ENCODE results near the gene ZNF366. TPM values are rescaled to one million over a fixed set of nuclear protein-coding genes. Genes with fewer than 3 reads are reported as not detected.

Gene ZNF366
- polyA plus RNA-seq, 1 donor (not counting 4 experiments of a cell fraction or from before 2014, with no cell fraction given) = not detected

GRCh38 chr5:72486371-72486770 lies 20.8 kb downstream of the ZNF366 start:
- no peaks in the 10 kb centered on the region for H3K9me3 ChIP-seq (ENCODE audit: control insufficient read depth, low read depth, low read length)
- DNase-seq (ENCODE audit: low read depth, low spot score) (no peak), FAIRE-seq (peak; percentile 60)
- H3K4me1 ChIP-seq (ENCODE audit: control insufficient read depth, extremely low read depth, insufficient read depth, low read length) = peaks cover 27% of the 10 kb centered on the region
- H3K4me2 ChIP-seq (ENCODE audit: control insufficient read depth, extremely low read depth, insufficient read depth, low read depth, low read length) = peak overlapping the region; percentile 83
- dilution Hi-C loops (cut with MboI; ENCODE audit: extremely low pct_ligation_motif_present, low sequenced_read_pairs) = no loop called here
- no peaks in the 10 kb centered on the region for H3K79me2 ChIP-seq (ENCODE audit: control insufficient read depth, insufficient read depth, low read length)
- no peak overlapping the region for H3K9ac ChIP-seq (ENCODE audit: control insufficient read depth, extremely low read depth, insufficient read depth, low read length)
- H3K36me3 ChIP-seq (ENCODE audit: control insufficient read depth in 2 of 2, extremely low read depth in 1 of 2, insufficient read depth in 2 of 2, low read length in 2 of 2) = no peaks in the 10 kb centered on the region
- H4K20me1 ChIP-seq (ENCODE audit: control insufficient read depth, extremely low read depth, insufficient read depth, low read length) = no peaks in the 10 kb centered on the region
- H3K4me3 ChIP-seq (ENCODE audit: control insufficient read depth in 2 of 3, extremely low read depth in 1 of 3, insufficient read depth in 2 of 3, low read depth in 1 of 3, low read length in 3 of 3) = no peak overlapping the region
- H3K9me1 ChIP-seq (ENCODE audit: control insufficient read depth, extremely low read depth, insufficient read depth, low read length) = no peaks in the 10 kb centered on the region
- H3K27me3 ChIP-seq (ENCODE audit: control insufficient read depth, extremely low read depth, insufficient read depth, low read length) = no peaks in the 10 kb centered on the region
- no peak overlapping the region for H2AFZ ChIP-seq (ENCODE audit: control insufficient read depth, low read length)
- TF ChIP-seq CTCF (optimal IDR thresholded peaks at IDR 0.05 in 1 of 3, IDR thresholded peaks at IDR 0.05 in 1 of 3, conservative IDR thresholded peaks at IDR 0.05 in 1 of 3; ENCODE audit: extremely low read depth in 1 of 3, insufficient read depth in 2 of 3, low read length in 3 of 3) (no peak), EZH2 (IDR thresholded peaks at IDR 0.05; ENCODE audit: low read length) (no peak)
- peak overlapping the region; percentile 81 for H3K27ac ChIP-seq (ENCODE audit: control insufficient read depth, insufficient read depth, low read length)

- peak; percentile 97 for FAIRE-seq
- dilution Hi-C loops (cut with MboI; ENCODE audit: extremely low pct_ligation_motif_present, low sequenced_read_pairs) = no loop called here
- peak overlapping the region in 2 of 3 experiments; percentile 5 to 18 for H3K4me3 ChIP-seq (ENCODE audit: control insufficient read depth in 2 of 3, extremely low read depth in 1 of 3, insufficient read depth in 2 of 3, low read depth in 1 of 3, low read length in 3 of 3)
Measured at GRCh38 chr5:72485430-72485974, 21.7 kb downstream of the ZNF366 start.

More at GRCh38 chr5:72485430-72485974, 21.7 kb downstream of the ZNF366 start:
- Histone ChIP-seq H3K79me2 (ENCODE audit: control insufficient read depth, insufficient read depth, low read length) (no peaks in the 10 kb centered on the region), H3K4me1 (ENCODE audit: control insufficient read depth, extremely low read depth, insufficient read depth, low read length) (peaks cover 27% of the 10 kb centered on the region), H3K36me3 (ENCODE audit: control insufficient read depth in 2 of 2, extremely low read depth in 1 of 2, insufficient read depth in 2 of 2, low read length in 2 of 2) (no peaks in the 10 kb centered on the region), H3K9me3 (ENCODE audit: control insufficient read depth, low read depth, low read length) (no peaks in the 10 kb centered on the region), H2AFZ (ENCODE audit: control insufficient read depth, low read length) (peak overlapping the region; percentile 85), H3K27me3 (ENCODE audit: control insufficient read depth, extremely low read depth, insufficient read depth, low read length) (no peaks in the 10 kb centered on the region), H3K4me2 (ENCODE audit: control insufficient read depth, extremely low read depth, insufficient read depth, low read depth, low read length) (peak overlapping the region; percentile 83), H3K9ac (ENCODE audit: control insufficient read depth, extremely low read depth, insufficient read depth, low read length) (peak overlapping the region; percentile 57), H4K20me1 (ENCODE audit: control insufficient read depth, extremely low read depth, insufficient read depth, low read length) (no peaks in the 10 kb centered on the region), H3K27ac (ENCODE audit: control insufficient read depth, insufficient read depth, low read length) (peak overlapping the region; percentile 81), H3K9me1 (ENCODE audit: control insufficient read depth, extremely low read depth, insufficient read depth, low read length) (no peaks in the 10 kb centered on the region)
- no peak for TF ChIP-seq CTCF (optimal IDR thresholded peaks at IDR 0.05 in 1 of 3, IDR thresholded peaks at IDR 0.05 in 1 of 3, conservative IDR thresholded peaks at IDR 0.05 in 1 of 3; ENCODE audit: extremely low read depth in 1 of 3, insufficient read depth in 2 of 3, low read length in 3 of 3)
- no peak for TF ChIP-seq EZH2 (IDR thresholded peaks at IDR 0.05; ENCODE audit: low read length)
- DNase-seq (ENCODE audit: low read depth, low spot score) = peak; percentile 71

All from keratinocyte (primary cell).